ENCODE data around the gene IL1F10. TPM values are rescaled to one million over a fixed set of nuclear protein-coding genes. Genes with fewer than 3 reads are reported as not detected.
"Not testable (repeated sequence)": the region's sequence is repeated elsewhere in the genome, so short reads cannot be mapped to it uniquely, and the experiment has no call there.

IL1F10 gene
- polyA plus RNA-seq, 6 donors from 2014 or later: not detected

- ATAC-seq (ENCODE audit: low read depth in 2 of 2): no peak
- H3K36me3 Mint-ChIP-seq: peaks cover 8 to 9% of the 10 kb centered on the region in 2 donors
- H3K9me3 Mint-ChIP-seq: peaks cover 0 to 16% (median 8%) of the 10 kb centered on the region in 7 donors
- H3K4me1 Mint-ChIP-seq: peaks cover 10 to 13% (median 12%) of the 10 kb centered on the region in 3 donors
- H3K27me3 Mint-ChIP-seq: peaks cover 0 to 8% (median 6%) of the 10 kb centered on the region in 3 donors
- no peak overlapping the region for H3K4me3 Mint-ChIP-seq
- no peak overlapping the region for H3K27ac Mint-ChIP-seq
- no peak for DNase-seq
Measured at GRCh38 chr2:113093613-113093977, 25.8 kb downstream of the IL1F10 start.

DNA sequence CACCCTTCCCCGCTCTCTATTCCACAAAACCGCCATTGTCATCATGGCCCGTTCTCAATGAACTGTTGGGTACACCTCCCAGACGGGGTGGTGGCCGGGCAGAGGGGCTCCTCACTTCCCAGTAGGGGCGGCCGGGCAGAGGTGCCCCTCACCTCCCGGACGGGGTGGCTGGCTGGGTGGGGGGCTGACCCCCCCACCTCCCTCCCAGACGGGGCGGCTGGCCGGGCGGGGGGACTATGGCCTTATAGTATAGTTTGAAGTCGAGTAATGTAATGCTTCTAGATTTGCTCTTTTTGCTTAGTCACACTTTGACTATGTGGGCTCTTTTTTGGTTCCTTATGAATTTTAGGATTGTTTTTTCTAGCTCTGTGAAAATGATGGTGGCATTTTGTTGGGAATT, 28.5 kb downstream of the IL1F10 start:
- H3K4me3 Mint-ChIP-seq; DNase-seq; H3K36me3 Mint-ChIP-seq; ATAC-seq (ENCODE audit: low read depth in 2 of 2): not testable (repeated sequence)
- Mint-ChIP-seq H3K27ac (peak overlapping the region in 1 of 6 donors; percentile 53), H3K4me1 (peaks cover 10 to 13% (median 12%) of the 10 kb centered on the region in 3 donors), H3K27me3 (peaks cover 6 to 16% (median 8%) of the 10 kb centered on the region in 3 donors), H3K9me3 (peaks cover 0 to 16% (median 8%) of the 10 kb centered on the region in 7 donors)

DNA sequence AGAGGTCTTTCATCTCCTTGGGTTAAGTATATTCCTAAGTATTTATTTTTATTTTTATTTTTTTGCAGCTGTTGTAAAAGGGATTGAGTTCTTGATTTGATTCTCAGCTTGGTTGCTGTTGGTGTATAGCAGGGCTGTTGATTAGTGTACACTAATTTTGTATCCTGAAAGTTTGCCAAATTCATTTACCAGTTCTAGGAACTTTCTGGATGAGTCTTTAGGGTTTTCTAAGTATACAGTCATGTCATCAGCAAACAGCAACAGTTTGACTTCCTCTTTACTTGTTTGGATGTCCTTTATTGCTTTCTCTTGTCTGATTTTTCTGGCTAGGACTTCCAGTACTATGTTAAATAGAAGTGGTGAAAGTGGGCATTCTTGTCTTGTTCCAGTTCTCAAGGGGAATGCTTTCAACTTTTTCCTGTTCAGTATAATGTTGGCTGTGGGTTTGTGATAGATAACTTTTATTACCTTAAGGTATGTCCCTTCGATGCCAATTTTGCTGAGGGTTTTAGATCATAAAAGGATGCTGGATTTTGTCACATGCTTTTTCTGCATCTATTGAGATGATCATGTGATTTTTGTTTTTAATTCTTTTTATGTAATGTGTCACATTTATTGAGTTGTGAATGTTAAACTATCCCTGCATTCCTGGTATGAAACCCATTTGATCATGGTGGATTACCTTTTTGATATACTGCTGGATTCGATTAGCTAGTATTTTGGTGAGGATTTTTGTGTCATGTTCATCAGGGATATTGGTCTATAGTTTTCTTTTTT, 29.3 kb downstream of the IL1F10 start:
- Mint-ChIP-seq H3K9me3 (peaks cover 0 to 16% (median 8%) of the 10 kb centered on the region in 7 donors), H3K27ac (peak overlapping the region in 1 of 6 donors; percentile 4), H3K27me3 (peaks cover 6 to 16% (median 8%) of the 10 kb centered on the region in 3 donors), H3K4me1 (peaks cover 10 to 13% (median 12%) of the 10 kb centered on the region in 3 donors)
- H3K4me3 Mint-ChIP-seq; H3K36me3 Mint-ChIP-seq; ATAC-seq (ENCODE audit: low read depth in 2 of 2); DNase-seq: not testable (repeated sequence)

- H3K27me3 Mint-ChIP-seq: peaks cover 10 to 16% (median 14%) of the 10 kb centered on the region in 3 donors
- peaks cover 10 to 13% (median 12%) of the 10 kb centered on the region in 3 donors for H3K4me1 Mint-ChIP-seq
- ATAC-seq (ENCODE audit: low read depth in 2 of 2) (peak; percentile 85 to 87), DNase-seq (peak; percentile 40)
- H3K9me3 Mint-ChIP-seq: peaks cover 0 to 18% (median 11%) of the 10 kb centered on the region in 7 donors
- H3K36me3 Mint-ChIP-seq: peaks cover 14 to 19% of the 10 kb centered on the region in 2 donors
- H3K27ac Mint-ChIP-seq: peak overlapping the region; percentile 0 to 94 (median 82)
- H3K4me3 Mint-ChIP-seq: peak overlapping the region; percentile 24 to 82 (median 46)
Measured at GRCh38 chr2:113098041-113098440, 30.3 kb downstream of the IL1F10 start.

- Mint-ChIP-seq H3K27ac (peak overlapping the region; percentile 0 to 94 (median 82)), H3K36me3 (peaks cover 14 to 24% of the 10 kb centered on the region in 2 donors), H3K4me1 (peaks cover 10 to 13% (median 12%) of the 10 kb centered on the region in 3 donors), H3K4me3 (peak overlapping the region in 5 of 8 donors; percentile 39 to 82 (median 50)), H3K9me3 (peaks cover 0 to 18% (median 11%) of the 10 kb centered on the region in 7 donors), H3K27me3 (peaks cover 10 to 19% (median 16%) of the 10 kb centered on the region in 3 donors)
- ATAC-seq (ENCODE audit: low read depth in 2 of 2) (no peak), DNase-seq (no peak)
Measured at GRCh38 chr2:113098532-113098931, 30.8 kb downstream of the IL1F10 start.

GRCh38 chr2:113102133-113102532, 34.4 kb downstream of the IL1F10 start:
- Mint-ChIP-seq H3K4me3 (no peak overlapping the region), H3K27ac (no peak overlapping the region), H3K4me1 (peaks cover 10 to 13% (median 12%) of the 10 kb centered on the region in 3 donors), H3K36me3 (peaks cover 10 to 16% of the 10 kb centered on the region in 2 donors), H3K9me3 (peaks cover 0 to 9% (median 3%) of the 10 kb centered on the region in 7 donors), H3K27me3 (peaks cover 10 to 18% (median 17%) of the 10 kb centered on the region in 3 donors)
- ATAC-seq (ENCODE audit: low read depth in 2 of 2) (no peak), DNase-seq (no peak)

DNA sequence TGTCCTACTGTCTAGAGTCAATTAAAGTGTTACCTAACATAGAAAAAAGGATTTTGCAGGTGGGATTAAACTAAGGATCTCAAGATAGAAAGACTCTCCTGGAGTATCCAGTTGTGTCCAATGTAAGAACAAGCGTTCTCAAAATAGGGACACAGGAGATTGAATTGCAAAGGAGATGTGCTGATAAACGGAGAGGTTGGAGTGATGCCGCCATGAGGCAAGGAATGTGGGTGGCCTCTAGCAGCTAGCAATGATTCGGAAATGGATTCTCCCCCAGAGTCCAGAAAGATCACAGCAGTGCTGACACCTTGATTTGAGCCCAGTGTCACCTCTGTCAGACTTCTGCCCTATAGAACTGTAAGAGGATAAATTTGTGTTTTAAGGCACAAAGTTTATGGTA, 35.5 kb downstream of the IL1F10 start:
- no peak overlapping the region for H3K27ac Mint-ChIP-seq
- H3K36me3 Mint-ChIP-seq: peaks cover 5 to 16% of the 10 kb centered on the region in 2 donors
- ATAC-seq (ENCODE audit: low read depth in 2 of 2) (no peak), DNase-seq (no peak)
- H3K4me1 Mint-ChIP-seq: peaks cover 3% of the 10 kb centered on the region in 3 donors
- H3K27me3 Mint-ChIP-seq: peaks cover 11 to 21% (median 19%) of the 10 kb centered on the region in 3 donors
- H3K4me3 Mint-ChIP-seq: no peak overlapping the region
- H3K9me3 Mint-ChIP-seq: peaks cover 0 to 7% (median 3%) of the 10 kb centered on the region in 7 donors

GRCh38 chr2:113104054-113104611, 36.4 kb downstream of the IL1F10 start:
- Mint-ChIP-seq H3K27me3 (peaks cover 16 to 29% (median 19%) of the 10 kb centered on the region in 3 donors), H3K4me3 (no peak overlapping the region), H3K9me3 (peaks cover 0 to 5% (median 3%) of the 10 kb centered on the region in 7 donors), H3K27ac (peak overlapping the region in 1 of 6 donors; percentile 65), H3K4me1 (no peaks in the 10 kb centered on the region), H3K36me3 (peaks cover 5 to 16% of the 10 kb centered on the region in 2 donors)
- no peak for DNase-seq
- no peak for ATAC-seq (ENCODE audit: low read depth in 2 of 2)

GRCh38 chr2:113105047-113105785, 37.4 kb downstream of the IL1F10 start:
- Mint-ChIP-seq H3K27me3 (peaks cover 19 to 38% (median 21%) of the 10 kb centered on the region in 3 donors), H3K27ac (no peak overlapping the region), H3K9me3 (peaks cover 0 to 5% (median 3%) of the 10 kb centered on the region in 7 donors), H3K4me3 (no peak overlapping the region), H3K36me3 (peaks cover 5 to 16% of the 10 kb centered on the region in 2 donors), H3K4me1 (no peaks in the 10 kb centered on the region)
- DNase-seq (no peak), ATAC-seq (ENCODE audit: low read depth in 2 of 2) (no peak)

DNA sequence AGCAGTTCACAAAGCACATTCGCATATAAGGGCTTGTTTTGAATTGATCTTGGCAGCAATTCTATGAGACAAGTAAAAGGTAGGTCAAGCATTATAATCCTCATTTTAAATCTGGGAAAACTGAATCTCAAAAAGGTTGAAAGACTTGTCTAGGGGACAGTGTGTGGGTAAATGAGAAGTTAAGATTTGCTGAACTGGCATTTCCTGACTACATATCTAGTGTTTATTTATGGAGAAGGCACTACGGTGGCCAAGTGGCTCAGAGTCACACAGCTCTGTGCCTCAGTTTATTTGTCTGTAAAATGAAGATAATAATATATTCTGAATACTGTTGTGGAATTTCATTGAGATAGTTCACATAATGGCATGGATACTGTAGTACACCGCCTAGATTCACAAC, 43.4 kb downstream of the IL1F10 start:
- no peak for ATAC-seq (ENCODE audit: low read depth in 2 of 2)
- H3K4me1 Mint-ChIP-seq: peaks cover 0 to 4% (median 0%) of the 10 kb centered on the region in 3 donors
- DNase-seq: no peak
- H3K27ac Mint-ChIP-seq: no peak overlapping the region
- H3K4me3 Mint-ChIP-seq: no peak overlapping the region
- H3K27me3 Mint-ChIP-seq: peaks cover 4 to 21% (median 20%) of the 10 kb centered on the region in 3 donors
- no peaks in the 10 kb centered on the region for H3K9me3 Mint-ChIP-seq
- no peaks in the 10 kb centered on the region for H3K36me3 Mint-ChIP-seq

DNA sequence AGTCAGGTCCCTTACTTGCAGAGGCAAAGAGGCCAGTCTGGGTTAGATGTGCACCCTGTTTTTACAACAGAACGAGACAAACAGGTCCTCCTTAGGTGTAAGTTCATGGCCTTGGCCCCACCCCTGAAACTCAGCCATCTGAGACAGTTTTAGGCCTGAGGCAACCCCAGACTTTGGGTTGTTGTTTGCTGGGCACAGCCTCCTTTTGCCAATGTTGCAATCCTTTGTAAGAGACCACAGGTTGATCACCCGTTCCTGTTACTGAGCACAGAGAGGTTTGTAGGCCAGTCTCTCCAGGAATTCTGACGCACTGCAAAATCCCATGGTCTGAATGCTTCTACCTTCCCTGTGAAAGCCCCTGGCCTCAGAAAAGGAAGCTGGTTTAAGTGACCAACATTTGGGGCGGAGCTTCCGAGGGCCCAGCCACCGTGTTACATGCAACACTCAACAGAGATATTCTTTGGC, 44.1 kb downstream of the IL1F10 start:
- H3K36me3 Mint-ChIP-seq: no peaks in the 10 kb centered on the region
- H3K27ac Mint-ChIP-seq: no peak overlapping the region
- no peaks in the 10 kb centered on the region for H3K9me3 Mint-ChIP-seq
- H3K4me3 Mint-ChIP-seq: no peak overlapping the region
- DNase-seq (no peak), ATAC-seq (ENCODE audit: low read depth in 2 of 2) (no peak)
- peaks cover 0 to 9% (median 4%) of the 10 kb centered on the region in 3 donors for H3K4me1 Mint-ChIP-seq
- peaks cover 3 to 21% (median 20%) of the 10 kb centered on the region in 3 donors for H3K27me3 Mint-ChIP-seq

GRCh38 chr2:113112441-113112840, 44.7 kb downstream of the IL1F10 start:
- peaks cover 0 to 21% (median 20%) of the 10 kb centered on the region in 3 donors for H3K27me3 Mint-ChIP-seq
- no peak for ATAC-seq (ENCODE audit: low read depth in 2 of 2)
- DNase-seq: no peak
- no peaks in the 10 kb centered on the region for H3K9me3 Mint-ChIP-seq
- H3K4me3 Mint-ChIP-seq: no peak overlapping the region
- peaks cover 0 to 12% (median 10%) of the 10 kb centered on the region in 3 donors for H3K4me1 Mint-ChIP-seq
- H3K27ac Mint-ChIP-seq: no peak overlapping the region
- no peaks in the 10 kb centered on the region for H3K36me3 Mint-ChIP-seq

DNA sequence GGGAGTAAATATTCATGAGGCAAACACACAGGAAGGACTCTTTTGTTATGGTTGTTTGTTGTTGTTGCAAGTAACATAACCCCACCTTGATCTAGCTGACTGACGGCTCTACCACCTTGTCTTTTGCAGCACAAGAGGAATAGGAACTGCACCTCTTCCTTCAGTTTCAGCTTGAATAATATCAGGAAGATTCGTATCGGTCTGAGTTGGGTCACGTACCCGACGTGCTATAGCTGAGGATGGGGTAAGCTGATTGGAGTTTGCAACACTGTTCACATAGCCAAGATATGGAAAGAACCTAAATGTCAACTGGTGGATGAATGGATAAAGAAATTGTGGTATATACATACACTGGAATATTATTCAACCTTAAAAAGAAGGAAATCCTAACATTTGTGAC, 45.1 kb downstream of the IL1F10 start:
- H3K4me1 Mint-ChIP-seq: peaks cover 0 to 13% (median 12%) of the 10 kb centered on the region in 3 donors
- no peaks in the 10 kb centered on the region for H3K36me3 Mint-ChIP-seq
- H3K27me3 Mint-ChIP-seq: peaks cover 0 to 21% (median 20%) of the 10 kb centered on the region in 3 donors
- H3K4me3 Mint-ChIP-seq: no peak overlapping the region
- no peaks in the 10 kb centered on the region for H3K9me3 Mint-ChIP-seq
- DNase-seq (no peak), ATAC-seq (ENCODE audit: low read depth in 2 of 2) (no peak)
- no peak overlapping the region for H3K27ac Mint-ChIP-seq
